Neural progenitor cell (in vitro differentiated cells): Measurements from ENCODE around the gene MOK. TPM values are rescaled to one million over a fixed set of nuclear protein-coding genes. Genes with fewer than 3 reads are reported as not detected.

Experiments
- DNase-seq: peaks from one replicate; pipeline ENCODE4 v3.0.0-alpha.2; 2016; ENCODE audit warnings: low spot score
- H2AFZ ChIP-seq: fragments of 200-600 bp; sonication (generic); replicated peaks from 2 replicates; pipeline ENCODE4 v1.6.1; 2016; ENCODE audit warnings: antibody characterized with exemption
- H3F3A ChIP-seq: fragments of 200-600 bp; sonication (generic); 2 replicates; pipeline ENCODE4 v1.6.1; 2016; ENCODE audit warnings: antibody characterized with exemption, low read depth
- H3K27ac ChIP-seq: fragments of 200-600 bp; sonication (generic); 2 replicates; pipeline ENCODE4 v1.5.1; 2016; ENCODE audit warnings: mild to moderate bottlenecking
- H3K27me3 ChIP-seq: fragments of 200-600 bp; sonication (generic); 2 replicates; pipeline ENCODE4 v1.6.1; 2016; ENCODE audit warnings: mild to moderate bottlenecking, moderate library complexity
- H3K36me3 ChIP-seq: fragments of 200-600 bp; sonication (generic); 2 replicates; pipeline ENCODE4 v1.5.1; 2016
- H3K4me1 ChIP-seq: fragments of 200-600 bp; sonication (generic); 2 replicates; pipeline ENCODE4 v1.6.1; 2016; ENCODE audit warnings: mixed run types
- H3K4me2 ChIP-seq: fragments of 200-600 bp; sonication (generic); 2 replicates; pipeline ENCODE4 v1.6.1; 2016
- H3K4me3 ChIP-seq: fragments of 200-600 bp; sonication (generic); 2 replicates; pipeline ENCODE4 v1.5.1; 2016
- H3K79me2 ChIP-seq: fragments of 200-600 bp; sonication (generic); 2 replicates; pipeline ENCODE4 v1.6.1; 2016; ENCODE audit warnings: low read depth
- H3K9ac ChIP-seq: fragments of 200-600 bp; sonication (generic); 2 replicates; pipeline ENCODE4 v1.6.1; 2016
- H3K9me3 ChIP-seq: fragments of 200-600 bp; sonication (generic); 2 replicates; pipeline ENCODE4 v1.5.1; 2016; ENCODE audit warnings: low read depth
- H4K20me1 ChIP-seq: fragments of 200-600 bp; sonication (generic); 2 replicates; pipeline ENCODE4 v1.6.1; 2016; ENCODE audit warnings: low read depth
- H3K27ac Mint-ChIP-seq: 3 replicates; pipeline ENCODE4 v1.8.0; 2021; ENCODE audit warnings: mixed read lengths
- H3K27me3 Mint-ChIP-seq: 2 replicates; pipeline ENCODE4 v1.8.0; 2022; ENCODE audit warnings: low read depth, mild to moderate bottlenecking, inconsistent platforms, moderate library complexity, mixed read lengths; ENCODE audit not compliant: insufficient read depth
- H3K36me3 Mint-ChIP-seq: 3 replicates; pipeline ENCODE4 v1.8.0; 2021; ENCODE audit warnings: mixed read lengths
- H3K4me1 Mint-ChIP-seq: 3 replicates; pipeline ENCODE4 v1.8.0; 2021; ENCODE audit warnings: mixed read lengths
- H3K4me3 Mint-ChIP-seq: 3 replicates; pipeline ENCODE4 v1.8.0; 2021; ENCODE audit warnings: mild to moderate bottlenecking, moderate library complexity, mixed read lengths
- H3K9me3 Mint-ChIP-seq: 3 replicates; pipeline ENCODE4 v1.8.0; 2020; ENCODE audit warnings: mixed read lengths
- EZH2 ChIP-seq: fragments of 200-600 bp; sonication (generic); IDR thresholded peaks from 2 replicates; pipeline ENCODE4 v1.6.1; 2017; ENCODE audit warnings: antibody characterized with exemption, mild to moderate bottlenecking, moderate library complexity
- EZH2phosphoT487 ChIP-seq: fragments of 200-600 bp; sonication (generic); IDR thresholded peaks from 2 replicates; pipeline ENCODE4 v1.6.1; 2017; ENCODE audit warnings: antibody characterized with exemption
- total RNA-seq: library from RNA; depleted of rRNA; stranded (reverse); fragments of >200 nt; gene quantifications from 2 replicates; pipeline ENCODE4 v1.2.3, GENCODE V29; 2015; ENCODE audit warnings: low replicate concordance
- TF ChIP-seq, protein P1 (sequence below): fragments of 200-600 bp; sonication (generic); IDR thresholded peaks from 2 replicates; pipeline ENCODE4 v1.5.1; 2017; ENCODE audit warnings: antibody characterized with exemption, mild to moderate bottlenecking

Gene MOK
- total RNA-seq, 1 donor from 2014 or later = 9.9 TPM

DNA sequence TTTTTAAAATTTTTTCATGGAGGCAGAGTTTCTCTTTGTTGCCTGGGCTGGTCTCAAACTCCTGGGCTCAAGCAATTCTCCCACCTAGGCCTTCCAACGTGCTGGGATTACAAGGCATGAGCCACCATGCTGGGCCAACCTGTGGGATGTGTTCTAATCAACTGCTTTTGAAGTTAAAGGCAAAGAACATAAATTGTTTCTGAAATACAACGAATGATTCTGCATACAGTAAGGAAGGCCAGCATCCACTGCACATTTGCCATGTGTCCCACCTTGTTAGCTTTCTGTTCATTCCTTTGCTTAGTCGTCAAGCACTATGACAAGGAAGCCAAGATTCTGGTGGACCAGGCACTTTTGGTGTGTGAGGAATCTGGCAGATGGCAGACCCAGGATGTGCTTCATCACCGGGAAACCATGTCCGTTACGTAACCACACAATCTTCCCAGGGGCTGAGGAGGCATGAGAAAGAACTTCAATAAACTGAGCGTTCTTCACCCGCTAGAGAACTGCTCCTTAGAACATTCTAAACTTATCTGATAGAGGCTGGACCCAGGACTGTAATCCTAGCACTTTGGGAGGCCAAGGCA is 24.5 kb downstream of the MOK start:
- Mint-ChIP-seq H3K27me3 (no peaks in the 10 kb centered on the region), H3K4me1 (no peaks in the 10 kb centered on the region), H3K4me3 (no peak overlapping the region), H3K27ac (no peak overlapping the region), H3K36me3 (peaks cover 18% of the 10 kb centered on the region), H3K9me3 (no peaks in the 10 kb centered on the region)
- Histone ChIP-seq H3K4me3 (no peak overlapping the region), H3K27ac (no peak overlapping the region), H3K79me2 (no peaks in the 10 kb centered on the region), H2AFZ (no peak overlapping the region), H3F3A (no peaks in the 10 kb centered on the region), H4K20me1 (no peaks in the 10 kb centered on the region), H3K9ac (no peak overlapping the region), H3K36me3 (no peaks in the 10 kb centered on the region), H3K9me3 (no peaks in the 10 kb centered on the region), H3K4me2 (no peak overlapping the region), H3K4me1 (no peaks in the 10 kb centered on the region), H3K27me3 (no peaks in the 10 kb centered on the region)
- no peak for DNase-seq
- TF ChIP-seq, protein P1, sequence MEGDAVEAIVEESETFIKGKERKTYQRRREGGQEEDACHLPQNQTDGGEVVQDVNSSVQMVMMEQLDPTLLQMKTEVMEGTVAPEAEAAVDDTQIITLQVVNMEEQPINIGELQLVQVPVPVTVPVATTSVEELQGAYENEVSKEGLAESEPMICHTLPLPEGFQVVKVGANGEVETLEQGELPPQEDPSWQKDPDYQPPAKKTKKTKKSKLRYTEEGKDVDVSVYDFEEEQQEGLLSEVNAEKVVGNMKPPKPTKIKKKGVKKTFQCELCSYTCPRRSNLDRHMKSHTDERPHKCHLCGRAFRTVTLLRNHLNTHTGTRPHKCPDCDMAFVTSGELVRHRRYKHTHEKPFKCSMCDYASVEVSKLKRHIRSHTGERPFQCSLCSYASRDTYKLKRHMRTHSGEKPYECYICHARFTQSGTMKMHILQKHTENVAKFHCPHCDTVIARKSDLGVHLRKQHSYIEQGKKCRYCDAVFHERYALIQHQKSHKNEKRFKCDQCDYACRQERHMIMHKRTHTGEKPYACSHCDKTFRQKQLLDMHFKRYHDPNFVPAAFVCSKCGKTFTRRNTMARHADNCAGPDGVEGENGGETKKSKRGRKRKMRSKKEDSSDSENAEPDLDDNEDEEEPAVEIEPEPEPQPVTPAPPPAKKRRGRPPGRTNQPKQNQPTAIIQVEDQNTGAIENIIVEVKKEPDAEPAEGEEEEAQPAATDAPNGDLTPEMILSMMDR = no peak
- no peak for TF ChIP-seq EZH2
- no peak for TF ChIP-seq EZH2phosphoT487

DNA sequence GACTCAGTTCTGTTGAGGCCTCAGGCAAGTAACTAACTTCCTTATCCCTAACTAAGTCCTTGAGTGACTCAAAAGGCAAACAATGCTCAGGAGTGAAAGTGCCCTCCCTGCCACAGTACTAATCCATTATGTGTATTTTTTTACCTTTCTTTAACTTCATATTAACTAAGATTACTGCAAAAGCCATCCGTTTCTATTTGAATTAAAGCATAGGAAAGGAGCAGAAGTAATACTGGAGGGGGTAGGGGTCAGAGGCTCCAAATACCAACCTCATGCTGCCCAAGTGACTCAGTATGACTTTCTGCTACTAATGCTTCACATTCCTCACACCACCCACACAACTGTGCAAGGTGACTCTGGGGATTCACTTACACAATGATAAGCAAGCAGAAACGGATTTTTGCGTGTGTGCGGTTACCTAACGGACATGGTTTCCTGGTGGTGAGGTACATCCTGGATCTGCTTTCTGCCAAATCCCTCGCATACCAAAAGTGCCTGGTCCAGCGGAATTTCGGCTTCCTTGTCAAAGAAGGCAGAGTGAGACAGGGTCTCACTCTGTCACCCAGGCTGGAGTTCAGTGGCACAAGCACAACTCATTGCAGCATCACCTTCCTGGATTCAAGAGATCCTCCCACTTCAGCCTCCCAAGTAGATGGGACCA is 25.1 kb downstream of the MOK start:
- Histone ChIP-seq H3K9me3 (no peaks in the 10 kb centered on the region), H3K27ac (no peak overlapping the region), H4K20me1 (no peaks in the 10 kb centered on the region), H3K9ac (no peak overlapping the region), H3K27me3 (no peaks in the 10 kb centered on the region), H3K4me3 (no peak overlapping the region), H3K36me3 (no peaks in the 10 kb centered on the region), H2AFZ (no peak overlapping the region), H3K4me2 (no peak overlapping the region), H3K79me2 (no peaks in the 10 kb centered on the region), H3K4me1 (no peaks in the 10 kb centered on the region), H3F3A (no peaks in the 10 kb centered on the region)
- H3K36me3 Mint-ChIP-seq = peaks cover 20% of the 10 kb centered on the region
- TF ChIP-seq EZH2phosphoT487 = no peak
- TF ChIP-seq, protein P1 = no peak
- no peak overlapping the region for H3K4me3 Mint-ChIP-seq
- no peaks in the 10 kb centered on the region for H3K4me1 Mint-ChIP-seq
- DNase-seq = peak; percentile 2
- no peak overlapping the region for H3K27ac Mint-ChIP-seq
- no peaks in the 10 kb centered on the region for H3K27me3 Mint-ChIP-seq
- peaks cover 2% of the 10 kb centered on the region for H3K9me3 Mint-ChIP-seq

DNA sequence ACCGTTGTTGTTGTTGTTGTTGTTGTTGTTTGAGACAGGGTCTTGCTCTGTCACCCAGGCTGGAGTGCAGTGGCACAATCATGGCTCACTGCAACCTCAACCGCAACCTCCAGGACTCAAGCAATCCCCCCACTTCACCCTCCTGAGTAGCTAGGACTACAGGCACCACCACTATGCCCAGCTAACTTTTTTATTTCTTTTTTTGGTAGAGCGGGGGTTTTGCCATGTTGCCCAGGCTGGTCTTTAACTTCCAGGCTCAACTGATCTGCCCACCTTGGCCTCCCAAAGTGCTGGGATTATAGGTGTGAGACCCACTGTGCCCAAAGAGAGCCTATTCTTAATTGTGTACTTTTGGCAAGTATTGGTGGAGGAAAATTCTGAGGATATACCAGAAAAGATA is 25.7 kb downstream of the MOK start:
- Histone ChIP-seq H3F3A (no peaks in the 10 kb centered on the region), H3K9ac (no peak overlapping the region), H3K27me3 (no peaks in the 10 kb centered on the region), H4K20me1 (no peaks in the 10 kb centered on the region), H2AFZ (no peak overlapping the region), H3K36me3 (no peaks in the 10 kb centered on the region), H3K4me1 (no peaks in the 10 kb centered on the region), H3K9me3 (no peaks in the 10 kb centered on the region), H3K79me2 (no peaks in the 10 kb centered on the region), H3K4me2 (no peak overlapping the region), H3K27ac (no peak overlapping the region), H3K4me3 (no peak overlapping the region)
- H3K27ac Mint-ChIP-seq = no peak overlapping the region
- H3K4me1 Mint-ChIP-seq = no peaks in the 10 kb centered on the region
- no peak for TF ChIP-seq EZH2
- TF ChIP-seq, protein P1 = no peak
- TF ChIP-seq EZH2phosphoT487 = no peak
- no peak overlapping the region for H3K4me3 Mint-ChIP-seq
- peaks cover 21% of the 10 kb centered on the region for H3K36me3 Mint-ChIP-seq
- H3K27me3 Mint-ChIP-seq = no peaks in the 10 kb centered on the region
- no peak for DNase-seq
- peaks cover 2% of the 10 kb centered on the region for H3K9me3 Mint-ChIP-seq
